Measurements from ENCODE around the gene PAK5.

DNA sequence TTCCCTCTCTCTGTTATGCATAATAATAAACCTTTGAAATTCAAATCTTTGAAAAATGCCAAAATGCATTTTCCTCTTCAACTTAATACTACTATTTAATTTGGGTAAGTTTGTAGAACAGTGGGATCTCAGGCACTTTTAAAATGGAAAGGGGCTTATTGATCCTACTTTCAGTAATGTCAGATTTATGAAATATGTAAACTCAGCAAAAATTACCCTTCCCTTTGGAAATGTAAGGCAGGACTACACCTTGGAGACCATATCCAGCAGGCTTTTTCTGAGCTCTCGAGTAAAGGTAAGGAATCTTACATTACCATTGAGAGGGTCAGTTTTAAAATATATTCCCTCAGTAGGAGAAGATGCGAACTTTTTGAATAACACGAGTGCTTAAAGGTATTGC, 175.5 kb downstream of the PAK5 start:
- TF ChIP-seq, protein P1, sequence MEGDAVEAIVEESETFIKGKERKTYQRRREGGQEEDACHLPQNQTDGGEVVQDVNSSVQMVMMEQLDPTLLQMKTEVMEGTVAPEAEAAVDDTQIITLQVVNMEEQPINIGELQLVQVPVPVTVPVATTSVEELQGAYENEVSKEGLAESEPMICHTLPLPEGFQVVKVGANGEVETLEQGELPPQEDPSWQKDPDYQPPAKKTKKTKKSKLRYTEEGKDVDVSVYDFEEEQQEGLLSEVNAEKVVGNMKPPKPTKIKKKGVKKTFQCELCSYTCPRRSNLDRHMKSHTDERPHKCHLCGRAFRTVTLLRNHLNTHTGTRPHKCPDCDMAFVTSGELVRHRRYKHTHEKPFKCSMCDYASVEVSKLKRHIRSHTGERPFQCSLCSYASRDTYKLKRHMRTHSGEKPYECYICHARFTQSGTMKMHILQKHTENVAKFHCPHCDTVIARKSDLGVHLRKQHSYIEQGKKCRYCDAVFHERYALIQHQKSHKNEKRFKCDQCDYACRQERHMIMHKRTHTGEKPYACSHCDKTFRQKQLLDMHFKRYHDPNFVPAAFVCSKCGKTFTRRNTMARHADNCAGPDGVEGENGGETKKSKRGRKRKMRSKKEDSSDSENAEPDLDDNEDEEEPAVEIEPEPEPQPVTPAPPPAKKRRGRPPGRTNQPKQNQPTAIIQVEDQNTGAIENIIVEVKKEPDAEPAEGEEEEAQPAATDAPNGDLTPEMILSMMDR (IDR thresholded peaks at IDR 0.05), result no peak
- no peak for TF ChIP-seq EP300 (IDR thresholded peaks at IDR 0.05)
